HepG2 (cell line): Measurements from ENCODE around the gene CNPY4. TPM values are rescaled to one million over a fixed set of nuclear protein-coding genes. Genes with fewer than 3 reads are reported as not detected.

Experiments used
- ATAC-seq: fragments of 200-7000 bp; cut with Tn5 transposase; 3 replicates; pipeline ENCODE4 v1.9.1; 2020; ENCODE audit warnings: mild to moderate bottlenecking, moderate library complexity
- BruUV-seq: library from RNA; stranded (reverse); fragments of 400-500 nt; replicated peaks from 2 replicates; lab custom pipeline; 2021; lab: Mats Ljungman, UMichigan
- CTCF ChIA-PET: fragments of 300-600 bp; formaldehyde crosslinking; extraction: SDS; loops from one replicate; lab custom pipeline; 2021; ENCODE audit warnings: low total read pairs, inconsistent platforms, low intra/inter-chr PET ratio; lab: Yijun Ruan, JAX
- POLR2A ChIA-PET: fragments of 350-600 bp; sonication (Branson Sonifier 250); formaldehyde crosslinking; loops from one replicate; lab custom pipeline; 2020; ENCODE audit warnings: antibody characterized with exemption, inconsistent platforms; lab: Yijun Ruan, JAX
- DNase-seq: peaks from one replicate; pipeline ENCODE4 v3.0.0-alpha.2; 2015; ENCODE audit warnings: low spot score
- FAIRE-seq: peaks from 3 replicates; lab custom pipeline; 2011; peaks lifted over from hg19 to GRCh38; lab: Jason Lieb, UNC
- H2AFZ ChIP-seq: one replicate; pipeline ENCODE4 v1.6.1; 2011; ENCODE audit warnings: low read length, inconsistent platforms
- H3K27ac ChIP-seq: fragments of 300-600 bp; 3 replicates; pipeline ENCODE4 v1.8.0; 2011; ENCODE audit warnings: mixed run types, mild to moderate bottlenecking, mixed read lengths, low read length, inconsistent platforms; ENCODE audit not compliant: insufficient read depth; ENCODE audit errors: extremely low read length
- H3K27me3 ChIP-seq, 2 experiments: fragments of 200-600 bp in 1 of 2; 2 replicates in 1 of 2; 3 replicates in 1 of 2; pipeline versions ENCODE4 v1.6.0 to v1.8.0; 2011; ENCODE audit warnings: low read length in 2 of 2, mild to moderate bottlenecking in 2 of 2, moderate library complexity in 2 of 2, inconsistent platforms in 1 of 2; ENCODE audit not compliant: insufficient read depth in 2 of 2, control insufficient read depth in 1 of 2
- H3K36me3 ChIP-seq, 2 experiments: fragments of 200-600 bp in 1 of 2; replicated peaks in 1 of 2; 2 replicates in 1 of 2; 3 replicates in 1 of 2; pipeline versions ENCODE4 v1.5.1 to v1.8.0; 2011; ENCODE audit warnings: low read length in 2 of 2, inconsistent platforms in 1 of 2; ENCODE audit not compliant: insufficient read depth in 2 of 2, control insufficient read depth in 1 of 2
- H3K4me1 ChIP-seq: 2 replicates; pipeline ENCODE4 v1.5.1; 2012; ENCODE audit warnings: low read length, inconsistent platforms; ENCODE audit not compliant: insufficient read depth
- H3K4me2 ChIP-seq: 2 replicates; pipeline ENCODE4 v1.6.0; 2011; ENCODE audit warnings: low read depth, low read length, inconsistent platforms
- H3K4me3 ChIP-seq, 3 experiments: fragments of 200-600 bp in 1 of 3; sonication (generic), shearing (Covaris generic) in 1 of 3; replicated peaks in 1 of 3; 2 replicates each; pipeline ENCODE4 v1.5.1; 2011 to 2016; ENCODE audit warnings: low read length in 3 of 3, inconsistent platforms in 2 of 3, low read depth in 2 of 3, mild to moderate bottlenecking in 2 of 3, control low read depth in 1 of 3, mixed read lengths in 1 of 3; ENCODE audit not compliant: insufficient read depth in 1 of 3
- H3K79me2 ChIP-seq: one replicate; pipeline ENCODE4 v1.6.1; 2011; ENCODE audit warnings: low read length, inconsistent platforms; ENCODE audit not compliant: insufficient read depth
- H3K9ac ChIP-seq: 2 replicates; pipeline ENCODE4 v1.6.0; 2011; ENCODE audit warnings: mild to moderate bottlenecking, low read depth, low read length, inconsistent platforms; ENCODE audit not compliant: insufficient read depth
- H3K9me3 ChIP-seq: 2 replicates; pipeline ENCODE4 v1.5.1; 2012; ENCODE audit warnings: mild to moderate bottlenecking, low read length
- H4K20me1 ChIP-seq: 2 replicates; pipeline ENCODE4 v1.6.0; 2011; ENCODE audit warnings: inconsistent platforms, mild to moderate bottlenecking, low read length, moderate library complexity; ENCODE audit not compliant: insufficient read depth
- CEBPB ChIP-seq: IDR thresholded peaks from 2 replicates; pipeline ENCODE4 v1.6.1; 2011; ENCODE audit warnings: low read depth, low read length, improper control_type of control experiment, borderline replicate concordance
- DPF2 ChIP-seq: sonication (generic); formaldehyde crosslinking; IDR thresholded peaks from 2 replicates; pipeline ENCODE4 v1.4.0; 2020; ENCODE audit warnings: mild to moderate bottlenecking, low read depth, missing genetic modification reagents, borderline replicate concordance
- FOXO4 ChIP-seq: sonication (generic); formaldehyde crosslinking; conservative IDR thresholded peaks from 2 replicates; pipeline ENCODE4 v1.8.1; 2023; ENCODE audit warnings: missing genetic modification reagents
- GMEB2 ChIP-seq: IDR thresholded peaks from 2 replicates; pipeline ENCODE4 v1.6.1; 2016; ENCODE audit warnings: missing biosample characterization, missing genetic modification reagents, low read depth
- HINFP ChIP-seq: sonication (generic); formaldehyde crosslinking; IDR thresholded peaks from 2 replicates; pipeline ENCODE4 v1.4.0; 2020; ENCODE audit warnings: low read depth, mild to moderate bottlenecking, missing genetic modification reagents
- IKZF1 ChIP-seq: fragments of 450-650 bp; IDR thresholded peaks from 2 replicates; pipeline ENCODE4 v1.7.1; 2016
- MED13 ChIP-seq: sonication (generic); formaldehyde crosslinking; IDR thresholded peaks from 2 replicates; pipeline ENCODE4 v1.5.0; 2020; ENCODE audit warnings: missing genetic modification reagents
- MEF2D ChIP-seq: sonication (generic); formaldehyde crosslinking; IDR thresholded peaks from 2 replicates; pipeline ENCODE4 v1.5.1; 2020; ENCODE audit warnings: mild to moderate bottlenecking, missing genetic modification reagents
- NAIF1 ChIP-seq: sonication (generic); formaldehyde crosslinking; IDR thresholded peaks from 2 replicates; pipeline ENCODE4 v1.5.0; 2020; ENCODE audit warnings: mild to moderate bottlenecking, missing genetic modification reagents, borderline replicate concordance
- NFRKB ChIP-seq: fragments of 450-650 bp; IDR thresholded peaks from 2 replicates; pipeline ENCODE4 v1.6.1; 2017
- NR3C1 ChIP-seq: sonication (generic); formaldehyde crosslinking; IDR thresholded peaks from 2 replicates; pipeline ENCODE4 v1.4.0; 2020; ENCODE audit warnings: missing genetic modification reagents
- SPEN ChIP-seq: sonication (generic); formaldehyde crosslinking; IDR thresholded peaks from 2 replicates; pipeline ENCODE4 v1.5.1; 2020; ENCODE audit warnings: low read depth, mild to moderate bottlenecking, missing genetic modification reagents
- ZBTB46 ChIP-seq: sonication (generic); formaldehyde crosslinking; IDR thresholded peaks from 2 replicates; pipeline ENCODE4 v1.4.0; 2020; ENCODE audit warnings: mild to moderate bottlenecking, missing genetic modification reagents, borderline replicate concordance
- ZNF350 ChIP-seq: sonication (generic); formaldehyde crosslinking; IDR thresholded peaks from 2 replicates; pipeline ENCODE4 v1.4.0; 2020; ENCODE audit warnings: mild to moderate bottlenecking, low read depth, missing genetic modification reagents, borderline replicate concordance
- ZNF614 ChIP-seq: IDR thresholded peaks from 2 replicates; pipeline ENCODE4 v1.6.1; 2018; ENCODE audit warnings: missing biosample characterization, missing genetic modification reagents, inconsistent platforms, borderline replicate concordance
- WGBS: methylation state at CpG from one replicate; pipeline ENCODE4 v1.1.6; 2017; ENCODE audit warnings: low lambda C conversion rate; 5-methylcytosine and 5-hydroxymethylcytosine counted together
- in situ Hi-C: cut with HindIII; loops from 2 replicates; pipeline ENCODE4 v1.10.0; 2017; ENCODE audit warnings: low pct_unique_long_range_greater_than_20kb; ENCODE audit not compliant: extremely low pct_ligation_motif_present
- intact Hi-C: fragments of 100-400 bp; cut with micrococcal nuclease; formaldehyde crosslinking; loops from one replicate; pipeline ENCODE4 v1.10.0; 2022; ENCODE audit not compliant: unreplicated experiment
- polyA plus RNA-seq, 8 experiments: library from polyadenylated mRNA; depleted of rRNA in 3 of 8; stranded (reverse) in 7 of 8; unstranded in 1 of 8; fragments of >200 nt; fragmentation: Illumina TruSeq in 4 of 8; extraction: Trizol in 4 of 8; gene quantifications; 2 replicates each; pipeline versions ENCODE4 v1.2.1 to v1.2.3, GENCODE V29; 2011 to 2016; ENCODE audit warnings: low read depth in 4 of 8, missing spikeins in 1 of 8, mixed read lengths in 1 of 8; ENCODE audit not compliant: insufficient read depth in 1 of 8
- total RNA-seq, 5 experiments: library from RNA; depleted of rRNA; stranded (reverse); fragments of >200 nt; fragmentation: Illumina TruSeq; extraction: Trizol; gene quantifications; 2 replicates each; pipeline ENCODE4 v1.2.3, GENCODE V29; 2016; ENCODE audit warnings: low read depth in 1 of 5
- TF ChIP-seq, protein P1 (sequence below): sonication (generic); formaldehyde crosslinking; IDR thresholded peaks from 2 replicates; pipeline ENCODE4 v1.8.1; 2023; ENCODE audit warnings: mild to moderate bottlenecking, missing genetic modification reagents

Gene CNPY4
- total and polyA plus RNA-seq, 2 of the 13 experiments (the other 11 are each of a cell fraction or from before 2014, with no cell fraction given) = 6.2 to 12.7 TPM

DNA sequence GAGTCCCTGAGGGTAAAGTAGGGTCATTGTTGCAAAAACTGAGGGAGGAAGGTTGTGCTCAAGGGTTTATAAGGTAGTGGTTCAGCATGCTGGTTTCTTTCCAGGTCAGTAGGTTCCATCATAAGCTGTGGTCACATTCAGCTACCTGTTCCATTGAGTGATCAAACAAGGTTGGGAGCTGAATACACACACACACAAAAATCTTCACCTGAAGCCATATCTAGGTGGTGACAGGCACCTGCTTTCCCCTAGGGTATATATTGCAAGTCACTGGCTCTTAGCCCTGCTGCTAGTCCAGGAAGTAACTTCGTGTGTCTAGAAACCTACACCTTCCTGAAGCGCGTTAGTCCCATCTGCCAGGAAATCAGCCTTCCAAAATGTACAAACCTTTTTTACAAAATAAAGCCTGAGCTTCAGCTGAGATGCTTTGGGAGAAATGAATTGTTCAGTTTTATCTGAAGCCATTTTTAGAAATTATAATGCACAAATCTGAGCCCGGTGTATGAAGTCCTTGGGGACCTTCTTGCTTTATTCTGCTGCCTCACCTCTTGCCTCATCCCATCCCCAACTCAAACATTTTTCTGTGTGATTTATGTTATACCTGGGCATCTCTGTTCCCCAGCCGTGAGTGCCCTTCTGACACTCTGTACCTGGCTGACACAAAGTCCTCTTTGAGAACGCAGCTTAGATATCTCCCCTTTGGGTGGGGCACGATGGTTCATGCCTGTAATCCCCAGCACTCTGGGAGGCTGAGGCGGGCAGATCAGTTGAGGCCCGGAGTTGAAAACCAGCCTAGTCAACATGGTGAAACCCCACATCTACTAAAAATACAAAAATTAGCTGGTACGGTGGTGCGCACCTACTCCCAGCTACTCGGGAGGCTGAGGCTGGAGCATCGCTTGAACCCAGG is 18.7 kb downstream of the CNPY4 start:
- intact Hi-C loops = no loop called here

More for the DNA sequence above, 18.7 kb downstream of the CNPY4 start:
- in situ Hi-C loops = no loop called here
- TF ChIP-seq NR3C1 (no peak), ZNF614 (no peak), MED13 (CRISPR knock-in tag) (no peak), GMEB2 (no peak), ZBTB46 (CRISPR knock-in tag) (no peak), FOXO4 (no peak), MEF2D (CRISPR knock-in tag) (no peak), NFRKB (no peak), HINFP (CRISPR knock-in tag) (no peak), CEBPB (no peak), NAIF1 (no peak), SPEN (no peak), ZNF350 (CRISPR knock-in tag) (no peak), DPF2 (CRISPR knock-in tag) (no peak), IKZF1 (no peak)
- TF ChIP-seq, protein P1, sequence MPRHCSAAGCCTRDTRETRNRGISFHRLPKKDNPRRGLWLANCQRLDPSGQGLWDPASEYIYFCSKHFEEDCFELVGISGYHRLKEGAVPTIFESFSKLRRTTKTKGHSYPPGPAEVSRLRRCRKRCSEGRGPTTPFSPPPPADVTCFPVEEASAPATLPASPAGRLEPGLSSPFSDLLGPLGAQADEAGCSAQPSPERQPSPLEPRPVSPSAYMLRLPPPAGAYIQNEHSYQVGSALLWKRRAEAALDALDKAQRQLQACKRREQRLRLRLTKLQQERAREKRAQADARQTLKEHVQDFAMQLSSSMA (CRISPR knock-in tag) = no peak
- WGBS = 57% methylated on average over 13 of the region's 13 CpGs
- FAIRE-seq = no peak
- Histone ChIP-seq H2AFZ (no peak overlapping the region), H3K27ac (no peak overlapping the region), H3K36me3 (no peaks in the 10 kb centered on the region), H3K79me2 (no peaks in the 10 kb centered on the region), H4K20me1 (no peaks in the 10 kb centered on the region), H3K4me3 (no peak overlapping the region), H3K4me1 (peaks cover 13% of the 10 kb centered on the region), H3K27me3 (no peaks in the 10 kb centered on the region), H3K4me2 (no peak overlapping the region), H3K9ac (no peak overlapping the region), H3K9me3 (no peaks in the 10 kb centered on the region)
- no peak for ATAC-seq
- no TSS peak for BruUV-seq
- ChIA-PET POLR2A (interaction anchor here (1.8 kb wide), 1 partner anchor 11 kb away, joined by 6 read pairs; the partner anchor contains the start of gene LAMTOR4), CTCF (no interaction called here)
- no peak for DNase-seq
